Stimulated activated CD4-positive, alpha-beta T cell treated with anti-CD3 and anti-CD28 coated beads, Interleukin-4, amount 100 ng/mL, for 4 hours (primary cell): ENCODE measurements around the gene RBMS1.
A peak's percentile ranks its signal among the peaks of the same experiment; 100 is the strongest.
"Not testable (repeated sequence)": the region's sequence is repeated elsewhere in the genome, so short reads cannot be mapped to it uniquely, and the experiment has no call there.

Experiments used
- DNase-seq, 2 experiments: peaks; one replicate each; pipeline ENCODE4 v3.0.0-alpha.2; 2020

RBMS1 gene

DNA sequence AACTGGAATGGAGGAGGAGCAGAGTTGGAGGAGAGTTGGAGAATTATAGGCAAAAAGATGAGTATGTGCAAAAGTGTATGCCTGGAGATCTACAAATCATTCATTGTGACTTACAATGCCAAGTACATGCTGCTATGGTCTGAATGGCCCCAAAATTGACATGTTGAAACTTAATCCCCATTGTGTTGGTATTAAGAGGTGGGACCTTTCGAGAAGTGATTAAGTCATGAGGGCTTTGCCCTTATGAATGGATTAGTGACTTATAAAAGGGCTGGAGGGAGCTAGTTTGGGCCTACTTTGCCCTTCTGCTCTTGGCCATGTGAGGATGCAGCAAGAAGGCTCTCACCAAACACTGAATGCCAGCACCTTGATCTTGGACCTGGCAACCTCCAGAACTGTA is 6.3 kb upstream of the RBMS1 start:
- DNase-seq, result no peak

DNA sequence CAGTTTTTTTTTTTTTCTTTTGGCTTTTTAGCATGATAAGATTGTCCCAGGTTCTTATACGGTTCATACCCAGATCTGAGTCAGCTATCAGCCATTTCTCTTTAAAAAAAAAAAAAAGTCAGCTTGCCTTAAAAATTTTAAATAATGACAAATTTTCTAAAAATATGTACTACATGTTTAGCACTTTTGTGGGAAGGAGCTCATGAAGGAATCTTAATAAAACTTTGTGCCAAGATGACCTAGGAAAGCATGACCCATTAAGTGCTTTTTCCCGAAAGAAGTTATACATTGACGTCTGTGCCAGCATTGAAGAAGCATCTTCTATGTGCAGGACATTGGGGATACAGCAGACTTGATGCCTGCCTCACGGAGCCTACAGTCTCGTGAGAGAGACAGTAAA is 4.5 kb upstream of the RBMS1 start:
- no peak for DNase-seq

DNA sequence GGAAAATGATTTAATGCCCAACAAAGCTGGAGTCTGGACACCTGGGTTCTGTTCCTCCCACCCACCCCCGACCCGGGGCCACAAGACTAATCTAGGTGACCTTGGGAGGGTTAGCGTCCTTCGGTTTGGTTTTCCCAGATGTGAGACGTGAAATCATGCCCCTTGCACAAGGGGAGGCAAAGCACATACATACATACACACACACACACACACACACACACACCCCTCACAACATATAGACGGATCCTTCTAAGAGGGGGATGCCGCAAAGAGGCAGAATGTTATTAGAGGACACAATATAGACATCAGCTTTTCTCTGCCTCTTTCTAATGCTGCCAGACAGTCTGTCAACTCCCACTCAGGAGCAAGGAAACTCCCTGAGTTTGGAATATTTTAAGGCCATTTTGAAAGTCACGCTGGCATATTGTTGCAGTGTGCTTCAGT is 616 bp upstream of the RBMS1 start:
- DNase-seq, result no peak

DNA sequence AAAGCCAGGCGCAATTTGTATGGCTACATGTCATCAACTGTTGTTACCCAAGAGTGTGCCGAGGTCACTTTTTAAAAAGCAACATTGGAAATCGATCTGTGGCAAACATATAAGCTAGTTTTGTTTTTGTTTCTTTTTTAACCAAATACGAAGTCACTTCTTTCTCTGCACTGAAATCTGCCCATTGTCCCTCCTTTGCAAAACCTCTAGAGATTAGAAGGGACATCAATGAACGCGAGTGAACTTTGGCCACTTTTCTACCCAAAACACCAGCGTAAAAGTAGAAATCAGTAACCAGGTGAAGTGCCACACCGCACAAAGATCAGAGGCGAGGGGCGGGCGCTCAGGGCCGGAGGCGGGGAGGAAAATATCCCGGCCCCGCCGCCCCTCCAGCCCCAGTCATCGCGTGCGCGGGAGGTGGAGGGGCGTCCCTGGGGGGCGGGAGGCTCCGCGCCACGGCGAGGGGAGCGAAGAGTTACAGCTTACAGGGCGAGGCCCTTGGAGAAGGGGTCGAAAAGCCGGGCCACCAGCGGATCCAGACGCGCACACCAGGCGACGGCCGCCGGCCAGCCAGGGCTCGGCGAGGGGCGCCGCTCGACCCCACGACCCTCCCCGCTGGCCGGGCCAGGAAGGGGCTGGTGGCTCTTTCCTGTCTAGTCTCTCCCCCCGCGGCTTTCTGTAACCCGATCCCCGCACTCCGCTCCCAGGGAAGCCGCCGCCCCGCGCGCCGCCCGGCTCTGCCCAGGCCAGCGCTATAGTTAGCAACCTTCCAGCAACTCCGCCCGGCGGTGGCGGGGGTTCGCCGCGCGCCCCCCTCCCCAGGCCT is 993 bp downstream of the RBMS1 start:
- peak; percentile 47 to 60 for DNase-seq

DNA sequence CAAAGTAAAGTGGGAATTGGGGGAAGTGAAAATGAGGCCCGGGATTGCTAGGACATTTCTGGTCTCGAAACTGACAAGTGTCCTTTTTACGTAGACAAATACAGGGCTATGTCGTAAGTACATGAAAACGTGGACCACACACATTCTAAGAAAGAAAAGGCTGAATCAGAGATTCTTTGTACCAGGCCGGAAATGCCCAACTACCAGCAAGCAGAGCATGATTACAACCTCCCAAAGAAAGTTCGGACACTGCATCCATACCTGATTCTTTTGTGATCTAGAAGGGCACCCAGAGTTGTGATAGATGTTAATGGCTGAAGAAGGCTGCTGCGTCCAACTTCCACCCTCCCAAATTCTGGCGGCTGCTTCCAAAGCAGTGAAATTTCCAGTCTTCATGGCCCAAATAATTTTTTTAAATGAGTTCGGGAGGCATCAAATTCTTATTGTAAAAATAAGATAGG is 1.7 kb downstream of the RBMS1 start:
- no peak for DNase-seq

DNA sequence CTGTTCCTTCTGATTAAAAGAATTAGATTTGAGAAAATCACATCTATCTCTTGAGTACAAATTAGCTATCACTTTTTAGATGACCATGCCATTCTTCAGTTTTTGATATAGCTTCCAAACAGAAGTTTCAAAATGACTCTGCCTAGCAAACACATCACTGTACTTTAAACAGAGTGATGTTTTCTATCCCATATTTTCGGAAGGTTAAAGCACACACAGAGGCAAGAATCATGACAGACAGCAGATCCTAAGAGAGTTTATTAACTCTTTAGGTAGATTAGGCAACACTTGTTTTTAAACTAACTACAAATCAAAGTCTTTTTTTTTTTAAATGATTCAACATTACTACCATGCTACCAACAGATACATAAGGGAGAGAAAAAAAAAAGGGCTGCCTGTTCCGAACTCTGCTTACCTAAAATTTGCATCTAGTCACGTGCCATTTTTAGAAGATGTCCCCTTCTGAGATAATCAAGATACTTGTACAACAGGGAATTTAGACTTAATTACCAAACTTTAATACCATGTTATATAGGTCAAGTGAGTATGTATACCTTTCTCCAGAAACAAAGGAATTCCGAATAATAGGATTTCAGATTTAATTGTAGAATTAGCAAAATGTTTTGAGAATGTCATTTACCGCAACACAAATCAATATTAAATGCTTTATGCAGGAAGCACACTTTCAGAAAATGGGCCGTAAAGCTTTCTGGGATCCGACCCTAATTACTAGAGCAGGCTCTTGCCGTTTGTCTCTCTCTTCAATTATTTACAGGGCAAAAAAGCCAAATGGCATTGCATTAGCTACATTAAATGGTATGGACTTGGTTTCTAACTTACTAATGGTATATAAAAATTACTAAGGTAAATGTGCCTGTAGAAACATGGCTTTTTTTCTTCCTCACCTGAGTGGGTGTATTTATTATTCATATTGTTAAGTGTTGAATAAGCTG is 2.6 kb downstream of the RBMS1 start:
- DNase-seq, result no peak

DNA sequence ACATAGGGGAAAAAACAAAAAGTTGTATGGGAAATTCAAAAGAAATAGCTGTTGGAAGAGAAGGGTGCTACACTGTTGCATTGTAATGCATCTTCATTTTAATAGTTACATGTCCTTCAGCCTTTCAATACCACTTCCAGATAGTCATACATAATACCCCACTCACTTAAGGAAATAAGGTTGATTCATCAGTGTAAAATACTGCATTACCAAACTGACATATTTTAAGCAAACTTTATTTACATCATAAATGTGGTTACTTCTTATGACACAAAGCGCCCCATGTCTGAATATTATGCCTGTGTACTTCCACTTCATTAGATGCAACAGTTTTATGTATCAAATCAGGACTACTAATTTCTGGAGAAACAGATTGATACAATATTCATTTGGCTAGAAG is 4.5 kb downstream of the RBMS1 start:
- DNase-seq, result no peak

DNA sequence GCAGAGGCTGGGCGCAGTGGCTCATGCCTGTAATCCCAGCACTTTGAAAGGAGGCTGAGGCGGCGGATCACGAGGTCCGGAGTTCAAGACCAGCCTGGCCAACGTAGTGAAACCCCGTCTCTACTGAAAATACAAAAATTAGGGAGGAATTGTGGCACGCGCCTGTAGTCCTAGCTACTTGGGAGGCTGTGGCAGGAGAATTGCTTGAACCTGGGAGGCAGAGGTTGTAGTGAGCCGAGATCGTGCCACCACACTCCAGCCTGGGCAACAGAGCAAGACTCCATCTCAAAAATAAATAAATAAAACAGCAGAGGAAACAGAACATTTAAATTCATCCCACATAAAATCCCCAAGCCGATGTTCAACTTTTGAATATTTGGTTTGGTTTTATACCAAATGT is 5.3 kb downstream of the RBMS1 start:
- not testable (repeated sequence) for DNase-seq

DNA sequence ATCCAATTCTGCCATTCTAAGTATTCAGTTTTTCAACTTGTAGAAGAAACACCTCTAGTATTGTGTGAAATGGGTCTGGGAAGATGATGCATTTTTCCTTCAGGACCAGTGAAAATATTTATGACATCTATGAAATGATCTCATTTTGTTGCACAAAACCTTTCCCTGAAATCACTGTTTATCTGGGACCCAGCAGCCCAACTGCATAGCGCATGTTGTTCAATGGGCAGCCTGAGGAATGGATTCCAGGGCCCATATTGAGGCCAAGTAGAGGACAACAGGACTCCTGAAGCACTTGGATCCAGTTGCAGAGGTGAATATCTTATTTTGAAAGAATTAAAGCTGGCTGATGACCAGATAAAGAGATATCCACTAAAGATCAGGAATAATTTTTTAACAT is 7.3 kb downstream of the RBMS1 start:
- DNase-seq, result no peak

DNA sequence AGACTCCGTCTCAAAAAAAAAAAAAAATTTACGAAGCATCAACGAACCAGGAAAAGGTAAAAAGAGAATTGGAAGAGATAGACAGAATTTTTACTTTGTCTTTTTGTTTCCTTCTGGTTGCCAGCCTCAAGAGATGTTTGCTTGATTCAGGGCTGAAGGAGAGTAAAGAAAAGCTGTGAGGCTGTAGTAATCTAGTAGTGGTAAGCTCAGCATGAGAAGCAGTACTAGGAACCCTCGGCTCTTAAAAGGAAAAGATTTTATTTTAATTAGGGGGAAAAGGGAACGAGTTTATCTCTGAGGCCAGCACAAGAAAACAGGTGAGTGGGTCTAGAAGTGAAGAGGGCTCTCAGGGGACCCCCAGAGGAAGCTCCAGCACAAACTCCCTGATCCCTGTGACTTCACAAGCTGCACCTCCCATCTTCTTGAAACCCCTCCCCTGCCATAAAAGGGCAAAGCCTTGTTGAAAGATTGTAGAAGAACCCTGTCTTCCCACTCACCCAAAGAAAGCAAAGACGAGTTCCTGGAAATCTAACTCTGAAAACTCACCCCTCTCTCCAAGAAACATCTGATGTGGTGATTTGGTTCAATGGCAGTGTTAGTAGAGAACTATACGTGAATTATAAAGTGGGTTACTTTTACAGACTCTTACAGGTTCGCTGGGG is 8.6 kb downstream of the RBMS1 start:
- DNase-seq, result peak in 1 of 2 experiments; percentile 25

DNA sequence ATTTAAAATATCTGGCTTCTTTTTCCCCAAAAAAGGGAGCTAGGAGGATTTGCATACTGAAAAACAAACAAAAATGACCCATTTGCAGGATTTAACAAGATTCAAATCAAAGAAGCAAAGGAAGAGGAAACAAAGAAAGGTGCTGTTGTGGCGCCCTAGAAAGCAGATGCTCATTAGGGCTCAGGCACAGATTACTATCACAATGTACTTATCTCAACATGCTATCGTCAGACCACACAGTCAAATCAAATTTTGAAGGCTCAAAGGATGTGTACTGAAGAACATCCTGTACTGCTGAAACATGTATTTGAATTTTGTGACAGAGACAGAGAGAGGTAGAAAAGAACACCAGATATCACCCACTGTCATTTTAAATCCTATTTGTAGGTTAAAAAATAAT is 10.9 kb downstream of the RBMS1 start:
- no peak for DNase-seq

DNA sequence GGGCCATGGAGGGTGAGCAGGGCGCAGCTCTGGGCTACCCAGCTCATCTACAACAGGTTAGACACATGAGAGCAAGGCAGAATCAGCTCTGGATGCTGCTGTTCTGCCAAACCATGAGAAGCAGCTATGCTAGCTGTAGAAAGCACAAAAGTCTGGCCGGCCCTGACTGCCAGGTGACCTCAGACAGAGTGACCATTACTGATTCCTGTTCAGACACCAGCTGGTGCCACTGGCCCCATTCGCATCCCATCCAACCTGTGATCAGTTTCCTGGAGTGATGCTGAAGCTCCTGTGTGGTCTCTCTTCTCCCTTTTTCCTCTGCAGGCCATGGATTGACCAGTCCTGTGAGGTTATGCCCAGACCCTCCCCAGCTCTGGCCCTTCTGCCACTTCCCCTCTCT is 14.3 kb downstream of the RBMS1 start:
- DNase-seq, result no peak

DNA sequence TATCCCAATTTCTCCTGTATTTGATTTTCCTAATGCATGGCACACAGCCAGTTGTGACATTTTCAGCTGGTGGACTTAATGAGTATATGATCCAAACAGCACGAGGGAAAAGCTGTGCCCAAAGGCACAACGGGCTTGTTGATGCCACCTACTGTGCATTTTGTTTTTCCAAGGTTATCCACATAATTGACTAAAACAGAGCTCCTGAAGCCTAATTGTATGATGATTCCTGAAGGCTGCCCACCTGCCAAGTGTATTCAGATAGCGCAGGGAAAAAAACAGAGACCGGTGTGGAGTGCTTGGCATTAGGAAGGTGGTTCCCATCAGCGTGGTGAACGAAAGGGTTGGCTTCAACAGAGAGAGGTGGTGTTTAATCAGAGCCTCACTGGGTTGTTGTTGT is 14.9 kb downstream of the RBMS1 start:
- no peak for DNase-seq

DNA sequence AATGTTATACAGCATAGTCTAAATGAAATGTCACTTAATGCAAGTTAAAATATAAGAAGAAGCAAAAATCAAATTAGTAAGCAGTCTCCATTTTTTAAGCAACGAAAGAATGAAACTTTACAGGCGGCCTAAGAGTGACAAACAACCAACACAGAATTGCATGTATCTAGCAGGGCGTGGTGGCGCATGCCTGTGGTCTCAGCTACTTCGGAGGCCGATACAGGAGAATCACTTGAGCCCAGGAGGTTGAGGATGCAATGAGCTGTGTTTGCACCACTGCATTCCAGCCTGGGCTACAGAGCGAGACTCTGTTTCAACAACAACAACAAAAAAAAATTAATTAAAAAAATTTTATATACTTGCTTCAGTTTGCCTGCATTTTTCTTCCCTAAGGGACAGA is 16.6 kb downstream of the RBMS1 start:
- no peak for DNase-seq

DNA sequence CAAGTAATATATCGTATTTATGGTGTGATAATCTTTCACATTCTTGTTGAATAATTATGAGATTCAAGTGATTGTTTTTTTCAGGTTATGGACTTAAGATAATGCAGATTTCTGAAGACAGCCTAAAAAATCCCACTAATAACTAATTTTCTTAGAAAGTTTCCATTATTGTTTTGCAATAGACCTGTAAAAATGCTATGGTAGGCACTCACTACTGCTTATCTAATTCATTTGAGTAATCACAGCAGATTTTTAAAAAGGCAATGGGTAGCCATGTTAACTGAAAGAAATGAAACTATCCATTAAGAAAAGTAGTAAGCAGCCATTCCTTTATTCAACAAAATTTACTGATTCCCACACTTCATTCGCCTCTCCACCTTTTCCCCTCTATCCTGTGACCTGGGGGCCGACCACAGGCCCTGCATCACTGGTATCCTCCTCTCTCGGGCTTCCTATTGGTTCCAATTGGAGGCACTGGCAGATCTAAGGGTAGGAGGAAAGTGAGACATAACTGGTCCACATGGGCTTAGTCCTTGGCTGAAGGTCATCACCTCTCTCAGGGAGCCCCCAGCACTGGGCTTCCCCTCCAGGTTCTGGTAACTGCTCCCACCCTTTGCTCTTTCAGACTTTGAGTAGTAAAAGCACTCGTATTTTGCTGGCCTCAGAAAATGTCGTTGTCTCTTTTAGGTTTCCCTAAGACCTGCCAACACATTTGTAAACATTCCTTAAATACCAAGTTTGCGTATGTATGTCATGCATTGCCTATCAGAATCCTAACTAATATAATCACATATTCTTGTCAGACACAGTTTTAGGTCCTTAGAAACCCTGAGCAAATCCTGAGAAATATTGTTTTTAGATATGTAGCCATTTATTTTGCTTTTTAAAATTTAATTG is 18.5 kb downstream of the RBMS1 start:
- no peak for DNase-seq

DNA sequence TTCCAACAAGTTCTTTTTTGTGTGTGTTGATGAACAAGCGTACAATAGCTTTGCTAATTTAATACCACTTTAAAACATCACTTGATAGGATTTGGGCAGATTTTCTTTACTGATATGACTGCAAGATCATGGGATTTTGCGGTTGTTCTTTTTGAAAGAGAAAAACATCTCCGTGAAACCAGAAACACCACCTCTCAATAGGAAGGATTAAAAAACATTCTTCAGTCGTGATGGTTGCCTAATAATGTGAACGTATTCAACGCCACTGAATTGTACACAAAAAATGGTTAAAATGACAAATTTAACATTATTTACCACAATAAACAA is 19.3 kb downstream of the RBMS1 start:
- no peak for DNase-seq

DNA sequence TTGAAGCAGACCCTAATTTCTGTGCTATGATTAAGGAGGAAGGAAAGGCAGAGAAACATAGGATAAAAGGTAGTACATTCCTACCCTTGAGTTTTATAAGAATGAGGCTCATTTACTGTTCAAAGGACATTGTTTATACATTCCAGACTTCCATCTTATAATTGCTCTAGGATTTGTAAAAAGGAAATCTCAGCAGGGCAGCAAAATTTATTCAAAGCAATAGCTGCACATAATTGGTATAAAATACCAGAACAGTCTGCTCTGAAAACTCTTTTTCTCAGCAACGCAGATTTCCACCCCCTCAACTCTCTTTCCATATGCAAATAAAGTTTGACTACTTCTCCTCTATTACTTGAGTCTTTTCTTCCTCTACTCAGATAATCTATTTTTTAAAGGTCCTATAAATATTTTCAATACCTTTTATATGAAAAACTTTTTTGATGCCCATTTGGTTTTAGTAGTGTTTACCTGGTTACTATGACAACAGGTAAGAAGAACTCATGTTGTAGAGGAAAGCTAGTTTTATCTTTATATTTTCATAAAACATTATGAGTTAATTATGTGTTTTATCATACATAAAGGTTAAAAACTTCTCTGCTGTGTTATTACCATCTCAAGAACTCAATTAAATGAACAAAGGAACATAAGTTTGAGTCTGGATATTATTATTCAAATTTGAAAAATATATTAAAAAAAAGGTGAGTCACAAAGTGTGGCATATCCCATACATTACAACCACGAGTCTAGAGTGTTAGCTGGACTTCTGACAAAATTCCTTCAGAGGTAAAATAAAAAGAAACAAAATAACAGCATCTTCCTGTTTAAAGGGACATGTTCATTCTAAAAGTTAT is 19.9 kb downstream of the RBMS1 start:
- DNase-seq, result no peak

DNA sequence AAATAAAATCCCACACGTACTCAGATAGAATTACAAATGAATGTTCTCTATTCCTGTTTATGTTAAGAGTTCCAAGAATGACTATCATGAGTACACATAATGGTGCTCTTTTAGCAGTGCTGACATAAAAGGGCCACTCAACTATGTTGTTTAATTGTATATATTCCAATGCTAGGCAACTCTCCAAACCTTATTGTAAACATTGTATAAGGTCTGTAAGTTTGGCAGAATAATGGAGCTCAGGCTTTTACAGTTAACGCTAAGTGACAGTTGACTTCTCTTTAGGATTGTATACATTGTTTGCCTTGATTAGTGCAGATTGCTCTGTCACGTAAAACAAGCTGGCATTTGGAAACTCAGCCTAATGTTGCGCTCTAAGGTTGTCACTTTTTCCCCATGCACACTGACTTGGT is 20.8 kb downstream of the RBMS1 start:
- no peak for DNase-seq

DNA sequence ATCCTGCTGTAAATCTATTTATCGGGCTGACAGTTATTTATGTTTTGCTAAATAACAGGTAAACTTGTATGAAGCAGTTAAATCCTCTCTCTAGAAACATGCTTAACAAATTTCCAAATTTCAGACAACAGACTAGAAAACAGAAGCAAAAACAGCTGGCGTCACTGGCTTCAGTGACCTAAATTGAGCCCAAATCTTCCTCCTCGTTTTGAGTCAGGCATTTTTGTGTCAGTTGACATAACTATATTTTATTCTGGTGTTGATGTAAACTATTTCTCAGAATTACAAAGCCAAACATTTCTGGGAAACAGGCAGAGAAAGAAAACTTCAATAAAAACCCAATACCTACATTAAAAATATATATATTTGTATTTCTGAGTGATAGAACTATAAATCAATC is 21.7 kb downstream of the RBMS1 start:
- DNase-seq, result no peak

DNA sequence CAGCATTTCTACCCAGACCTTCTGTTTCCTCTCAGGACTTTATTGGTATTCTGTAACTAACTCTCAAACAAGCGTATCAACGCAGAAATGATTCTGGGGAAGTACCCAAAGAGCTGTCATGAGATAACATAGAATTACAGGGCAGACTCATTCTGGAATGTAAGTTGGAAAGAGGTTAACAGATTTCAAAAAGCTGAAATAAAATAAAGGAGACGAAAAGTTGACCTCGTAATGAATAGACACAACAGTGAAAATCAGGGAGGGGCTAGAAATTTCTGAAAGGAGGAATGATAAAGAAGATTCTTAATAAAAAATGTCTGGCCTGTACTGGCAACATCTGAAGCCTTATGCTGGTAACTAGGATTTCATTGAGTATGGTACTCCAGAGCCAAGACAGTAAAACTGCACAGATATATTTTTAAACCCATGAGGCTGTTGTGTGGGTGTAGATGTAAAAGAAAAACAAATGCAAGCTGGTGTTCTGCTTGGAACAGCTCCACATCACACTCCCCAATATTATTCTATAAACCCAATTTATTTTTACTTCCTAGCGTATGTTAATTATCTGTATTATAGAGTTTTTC is 23.9 kb downstream of the RBMS1 start:
- DNase-seq, result no peak

DNA sequence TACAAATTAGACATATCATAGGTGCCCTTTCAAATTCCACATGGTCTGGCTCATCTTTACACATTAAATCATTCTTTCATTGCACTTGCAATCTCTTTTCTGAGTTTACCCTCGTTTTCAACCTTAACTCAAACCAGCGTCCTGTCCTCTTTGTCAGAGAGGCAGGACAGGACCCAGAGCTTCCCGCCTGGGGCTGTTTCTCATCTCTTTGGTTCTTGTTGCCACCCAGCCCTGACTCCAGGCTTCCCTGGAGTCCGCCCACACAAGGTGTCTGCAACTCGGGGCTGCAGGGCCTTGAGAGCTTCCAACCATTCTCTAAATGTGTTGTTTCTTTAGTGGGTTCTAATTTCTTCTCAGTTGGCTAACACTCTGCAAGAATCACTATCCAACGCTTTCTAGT is 24.4 kb downstream of the RBMS1 start:
- DNase-seq, result no peak
